Sigmoid colon (tissue), 7 donors: ENCODE data around the gene SEC24D. TPM values are rescaled to one million over a fixed set of nuclear protein-coding genes. Genes with fewer than 3 reads are reported as not detected.

Source experiments
- DNase-seq: peaks from one replicate; pipeline ENCODE4 v3.0.0-alpha.2; 2019
- H3K27ac ChIP-seq, 4 donors: fragments of 200-600 bp; sonication (generic); one replicate each; pipeline ENCODE4 v1.5.1; 2016 to 2019; ENCODE audit warnings: mild to moderate bottlenecking in 1 of 4
- H3K27me3 ChIP-seq, 3 donors: fragments of 200-600 bp; sonication (generic); one replicate each; pipeline ENCODE4 v1.5.1; 2019; ENCODE audit warnings: mild to moderate bottlenecking in 1 of 3
- H3K36me3 ChIP-seq, 4 donors: fragments of 200-600 bp; sonication (generic); one replicate each; pipeline ENCODE4 v1.5.1; 2016 to 2019
- H3K4me1 ChIP-seq, 4 donors: fragments of 200-600 bp; sonication (generic); one replicate each; pipeline ENCODE4 v1.5.1; 2017 to 2019
- H3K4me3 ChIP-seq, 4 donors: fragments of 200-600 bp; sonication (generic); one replicate each; pipeline ENCODE4 v1.5.1; 2017 to 2019; ENCODE audit warnings: mild to moderate bottlenecking in 2 of 4, moderate library complexity in 1 of 4
- H3K9me3 ChIP-seq, 4 donors: fragments of 200-600 bp in 3 of 4; sonication (generic) in 3 of 4; one replicate each; pipeline versions ENCODE4 v1.5.1 to v1.6.1; 2013 to 2019
- CTCF ChIP-seq, 4 experiments: fragments of 450-650 bp in 3 of 4; fragments of 200-600 bp in 1 of 4; IDR thresholded peaks; one replicate each; pipeline ENCODE4 v1.5.1; 2016 to 2019; ENCODE audit warnings: antibody characterized with exemption in 4 of 4, mild to moderate bottlenecking in 3 of 4, moderate library complexity in 2 of 4
- EP300 ChIP-seq, 4 donors: sonication (generic); formaldehyde crosslinking; IDR thresholded peaks; one replicate each; pipeline ENCODE4 v1.6.1; 2017; ENCODE audit warnings: antibody characterized with exemption in 4 of 4
- POLR2A ChIP-seq, 2 donors: fragments of 450-650 bp; IDR thresholded peaks; one replicate each; pipeline ENCODE4 v1.6.1; 2016; ENCODE audit warnings: antibody characterized with exemption in 2 of 2, mild to moderate bottlenecking in 2 of 2, moderate library complexity in 2 of 2
- POLR2AphosphoS5 ChIP-seq, 4 donors: sonication (generic); formaldehyde crosslinking; IDR thresholded peaks; one replicate each; pipeline ENCODE4 v1.6.1; 2017; ENCODE audit warnings: antibody characterized with exemption in 4 of 4
- WGBS, 2 donors: extraction: QIAGEN DNeasy Blood & Tissue Kit; methylation state at CpG; one replicate each; pipeline ENCODE4 v1.1.7; 2013; 5-methylcytosine and 5-hydroxymethylcytosine counted together
- intact Hi-C: fragments of 100-400 bp; cut with DNase I; formaldehyde crosslinking; loops from one replicate; pipeline ENCODE4 v1.15.1; 2023
- polyA plus RNA-seq, 3 donors: library from polyadenylated mRNA; stranded (reverse); fragments of 200-250 nt; gene quantifications; one replicate each; pipeline ENCODE4 v1.2.3, GENCODE V29; 2013
- total RNA-seq, 4 donors: library from RNA; depleted of rRNA; stranded (reverse); fragments of >200 nt; gene quantifications; one replicate each; pipeline ENCODE4 v1.1.0, GENCODE V29; 2016
- donor health status: healthy with polysubstance abuse.
- donor health status: Bipolar disorder and iron deficiency.
- donor health status: healthy.

Gene SEC24D
- total and polyA plus RNA-seq, 7 donors, result 18.6 to 42.4 (median 27.6) TPM

GRCh38 chr4:118817178-118817930 is 18.6 kb downstream of the SEC24D start:
- no peak overlapping the region for H3K27ac ChIP-seq
- no peak for DNase-seq
- TF ChIP-seq POLR2AphosphoS5 (IDR thresholded peaks at IDR 0.05) (no peak), EP300 (IDR thresholded peaks at IDR 0.05) (no peak), CTCF (IDR thresholded peaks at IDR 0.05) (no peak), POLR2A (IDR thresholded peaks at IDR 0.05) (no peak)
- H3K4me1 ChIP-seq, result peaks cover 0 to 6% (median 0%) of the 10 kb centered on the region in 4 donors
- H3K4me3 ChIP-seq, result no peak overlapping the region
- H3K9me3 ChIP-seq, result no peaks in the 10 kb centered on the region
- intact Hi-C loops, result no loop called here
- no peaks in the 10 kb centered on the region for H3K27me3 ChIP-seq
- H3K36me3 ChIP-seq, result peaks cover 8 to 39% (median 34%) of the 10 kb centered on the region in 4 donors
- 84 to 95% methylated on average over 4 of the region's 4 CpGs for WGBS, 2 donors

GRCh38 chr4:118816538-118817177 is 19.3 kb downstream of the SEC24D start:
- intact Hi-C loops, result no loop called here
- peaks cover 0 to 7% (median under 1%) of the 10 kb centered on the region in 4 donors for H3K4me1 ChIP-seq
- no peak for TF ChIP-seq POLR2AphosphoS5 (IDR thresholded peaks at IDR 0.05)
- TF ChIP-seq EP300 (IDR thresholded peaks at IDR 0.05), result no peak
- TF ChIP-seq CTCF (IDR thresholded peaks at IDR 0.05), result no peak
- no peak for TF ChIP-seq POLR2A (IDR thresholded peaks at IDR 0.05)
- no peak overlapping the region for H3K4me3 ChIP-seq
- H3K9me3 ChIP-seq, result no peaks in the 10 kb centered on the region
- no peak overlapping the region for H3K27ac ChIP-seq
- 2 to 83% methylated on average over 1 of the region's 1 CpG for WGBS, 2 donors
- DNase-seq, result no peak
- no peaks in the 10 kb centered on the region for H3K27me3 ChIP-seq
- H3K36me3 ChIP-seq, result peaks cover 8 to 46% (median 39%) of the 10 kb centered on the region in 4 donors

- no peaks in the 10 kb centered on the region for H3K9me3 ChIP-seq
- no peak for DNase-seq
- 94 to 97% methylated on average over 3 of the region's 3 CpGs for WGBS, 2 donors
- no peak overlapping the region for H3K27ac ChIP-seq
- no peaks in the 10 kb centered on the region for H3K27me3 ChIP-seq
- intact Hi-C loops, result no loop called here
- H3K4me1 ChIP-seq, result peaks cover 0 to 11% (median 2%) of the 10 kb centered on the region in 4 donors
- no peak overlapping the region for H3K4me3 ChIP-seq
- peaks cover 8 to 57% (median 48%) of the 10 kb centered on the region in 4 donors for H3K36me3 ChIP-seq
- TF ChIP-seq CTCF (IDR thresholded peaks at IDR 0.05) (no peak), POLR2A (IDR thresholded peaks at IDR 0.05) (no peak), POLR2AphosphoS5 (IDR thresholded peaks at IDR 0.05) (no peak), EP300 (IDR thresholded peaks at IDR 0.05) (no peak)
Measured at GRCh38 chr4:118814891-118815290, 21.0 kb downstream of the SEC24D start.

GRCh38 chr4:118814058-118814457 is 21.9 kb downstream of the SEC24D start:
- H3K9me3 ChIP-seq, result no peaks in the 10 kb centered on the region
- 79 to 86% methylated on average over 4 of the region's 4 CpGs for WGBS, 2 donors
- H3K4me1 ChIP-seq, result peaks cover 0 to 11% (median 2%) of the 10 kb centered on the region in 4 donors
- DNase-seq, result no peak
- intact Hi-C loops, result no loop called here
- H3K36me3 ChIP-seq, result peaks cover 8 to 65% (median 53%) of the 10 kb centered on the region in 4 donors
- TF ChIP-seq EP300 (IDR thresholded peaks at IDR 0.05) (no peak), POLR2AphosphoS5 (IDR thresholded peaks at IDR 0.05) (no peak), CTCF (IDR thresholded peaks at IDR 0.05) (no peak), POLR2A (IDR thresholded peaks at IDR 0.05) (no peak)
- H3K4me3 ChIP-seq, result no peak overlapping the region
- H3K27me3 ChIP-seq, result no peaks in the 10 kb centered on the region
- no peak overlapping the region for H3K27ac ChIP-seq
